Renal cortical epithelial cell (primary cell): ENCODE results near the gene ELOA. TPM values are rescaled to one million over a fixed set of nuclear protein-coding genes. Genes with fewer than 3 reads are reported as not detected.
"Not testable (repeated sequence)": the region's sequence is repeated elsewhere in the genome, so short reads cannot be mapped to it uniquely, and the experiment has no call there.

Source experiments
- DNase-seq: peaks from one replicate; pipeline ENCODE4 v3.0.0-alpha.2; 2011; ENCODE audit warnings: low read depth
- total RNA-seq: library from RNA; depleted of rRNA; stranded (reverse); fragments of >200 nt; gene quantifications from 2 replicates; pipeline ENCODE4 v1.2.3, GENCODE V29; 2014

ELOA gene
- total RNA-seq, 1 donor from 2014 or later: 28.1 TPM

- no peak for DNase-seq
Measured at GRCh38 chr1:23801338-23801748, 58.1 kb downstream of the ELOA start.

GRCh38 chr1:23801876-23802275, 58.6 kb downstream of the ELOA start:
- no peak for DNase-seq

- DNase-seq: not testable (repeated sequence)
Measured at GRCh38 chr1:23802809-23803342, 59.6 kb downstream of the ELOA start.

GRCh38 chr1:23803674-23804073, 60.4 kb downstream of the ELOA start:
- no peak for DNase-seq

- no peak for DNase-seq
Measured at GRCh38 chr1:23804183-23804835, 61.0 kb downstream of the ELOA start.

- no peak for DNase-seq
Measured at GRCh38 chr1:23805025-23805424, 61.8 kb downstream of the ELOA start.

- DNase-seq: no peak
Measured at GRCh38 chr1:23806280-23806679, 63.0 kb downstream of the ELOA start.

GRCh38 chr1:23807453-23807852, 64.2 kb downstream of the ELOA start:
- no peak for DNase-seq

- peak; percentile 69 for DNase-seq
Measured at GRCh38 chr1:23809751-23810171, 66.5 kb downstream of the ELOA start.

GRCh38 chr1:23810818-23811540, 67.7 kb downstream of the ELOA start:
- DNase-seq: peak; percentile 41

Other genes starting within 250 kb of the ELOA start
- gene E2F2, start 212.2 kb upstream of the ELOA start, total RNA-seq: 0.15 and 0.69 TPM in 2 replicates
- 29.9 and 65.3 TPM in 2 replicates for gene ID3, start 184.0 kb upstream of the ELOA start, total RNA-seq
- 806 and 852 TPM in 2 replicates for gene RPL11, start 51.7 kb upstream of the ELOA start, total RNA-seq
- 40.5 and 40.8 TPM in 2 replicates for gene PITHD1, start 34.9 kb downstream of the ELOA start, total RNA-seq
- gene LYPLA2, start 47.7 kb downstream of the ELOA start, total RNA-seq: 111 and 150 TPM in 2 replicates
- gene GALE, start 57.3 kb downstream of the ELOA start, total RNA-seq: 54.1 and 101 TPM in 2 replicates
- 60.8 and 63.7 TPM in 2 replicates for gene HMGCL, start 82.0 kb downstream of the ELOA start, total RNA-seq
- gene FUCA1, start 124.8 kb downstream of the ELOA start, total RNA-seq: 153 and 245 TPM in 2 replicates
- gene CNR2, start 169.9 kb downstream of the ELOA start, total RNA-seq: not detected in 2 replicates
- 212 and 277 TPM in 2 replicates for gene PNRC2, start 216.4 kb downstream of the ELOA start, total RNA-seq
- gene SRSF10, start 236.9 kb downstream of the ELOA start, total RNA-seq: 87.5 and 132 TPM in 2 replicates